IPS-11a (cell line): Measurements from ENCODE around the gene IL21R.
"Not testable (repeated sequence)": the region's sequence is repeated elsewhere in the genome, so short reads cannot be mapped to it uniquely, and the experiment has no call there.

ENCODE experiments used
- H3K4me3 ChIP-seq: one replicate; pipeline ENCODE4 v1.5.1; 2013; ENCODE audit warnings: low read depth, low read length, control low read depth

The IL21R gene

GRCh38 chr16:27400751-27401620 lies 988 bp upstream of the IL21R start:
- H3K4me3 ChIP-seq: no peak overlapping the region

GRCh38 chr16:27402569-27402963 lies 592 bp downstream of the IL21R start:
- H3K4me3 ChIP-seq: no peak overlapping the region

GRCh38 chr16:27402964-27403600 lies 1.1 kb downstream of the IL21R start:
- no peak overlapping the region for H3K4me3 ChIP-seq

DNA sequence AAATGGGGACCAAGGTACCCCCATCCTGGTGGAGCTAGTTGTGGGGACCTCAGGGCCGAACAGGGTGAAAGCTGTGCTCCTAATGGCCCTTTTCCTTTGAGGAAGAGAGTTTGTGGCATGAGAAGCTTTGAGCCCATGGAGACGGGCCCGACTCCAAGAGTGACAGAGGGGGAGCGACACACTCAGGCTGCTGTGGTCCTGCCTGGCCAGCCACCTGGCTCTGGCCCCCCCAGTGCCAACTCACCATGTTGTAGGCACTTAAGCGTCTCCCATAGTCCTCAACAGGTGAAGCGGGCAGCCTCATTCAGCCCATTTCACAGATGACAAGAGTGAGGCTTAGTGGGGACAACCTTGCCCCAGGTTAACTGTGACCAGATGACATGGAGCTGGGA lies 1.6 kb downstream of the IL21R start:
- H3K4me3 ChIP-seq: no peak overlapping the region

GRCh38 chr16:27404163-27404823 lies 2.3 kb downstream of the IL21R start:
- no peak overlapping the region for H3K4me3 ChIP-seq

DNA sequence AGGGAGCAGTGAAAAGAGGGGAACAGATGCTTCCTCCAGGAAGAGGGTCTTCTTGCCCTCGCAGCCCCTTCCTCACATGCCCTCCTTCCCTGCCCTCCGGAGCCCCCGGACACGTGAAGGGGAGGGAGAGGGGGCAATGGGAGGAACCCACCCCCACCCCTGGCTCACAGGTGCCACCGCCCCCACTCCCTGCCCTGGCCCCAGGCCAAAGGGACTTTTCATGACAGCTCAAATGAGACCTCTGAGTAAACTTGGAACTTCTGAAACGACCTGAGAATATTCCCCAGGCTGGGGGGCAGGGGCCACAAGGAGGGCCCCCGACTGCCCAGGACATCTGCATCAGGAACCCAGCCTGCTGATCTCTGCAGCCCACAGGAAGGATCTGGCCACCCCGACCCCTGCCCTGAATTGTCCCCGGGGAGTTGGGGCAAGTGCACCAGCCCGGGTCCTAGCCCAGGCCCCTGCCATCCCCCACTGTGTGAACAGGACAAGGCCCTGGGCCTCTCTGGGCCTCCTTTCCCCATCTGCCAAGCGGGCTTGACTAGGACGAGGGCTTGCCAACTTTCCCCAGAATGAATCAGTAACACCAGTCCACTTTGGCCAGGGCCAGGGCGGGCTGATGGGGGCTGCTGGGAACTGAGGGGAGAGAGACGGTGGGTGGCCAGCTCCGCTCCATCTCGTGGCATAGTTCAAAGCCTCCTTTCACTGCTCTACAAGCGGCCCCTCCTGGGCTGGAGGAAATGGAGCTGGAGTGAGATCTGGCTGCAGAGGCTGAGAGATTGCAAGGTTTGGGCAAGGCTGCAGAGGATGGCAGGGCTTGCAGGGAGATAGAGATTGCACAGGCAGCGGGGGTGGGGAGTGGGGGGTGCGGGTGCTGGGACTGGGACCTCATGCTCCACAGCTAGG lies 3.8 kb downstream of the IL21R start:
- no peak overlapping the region for H3K4me3 ChIP-seq

DNA sequence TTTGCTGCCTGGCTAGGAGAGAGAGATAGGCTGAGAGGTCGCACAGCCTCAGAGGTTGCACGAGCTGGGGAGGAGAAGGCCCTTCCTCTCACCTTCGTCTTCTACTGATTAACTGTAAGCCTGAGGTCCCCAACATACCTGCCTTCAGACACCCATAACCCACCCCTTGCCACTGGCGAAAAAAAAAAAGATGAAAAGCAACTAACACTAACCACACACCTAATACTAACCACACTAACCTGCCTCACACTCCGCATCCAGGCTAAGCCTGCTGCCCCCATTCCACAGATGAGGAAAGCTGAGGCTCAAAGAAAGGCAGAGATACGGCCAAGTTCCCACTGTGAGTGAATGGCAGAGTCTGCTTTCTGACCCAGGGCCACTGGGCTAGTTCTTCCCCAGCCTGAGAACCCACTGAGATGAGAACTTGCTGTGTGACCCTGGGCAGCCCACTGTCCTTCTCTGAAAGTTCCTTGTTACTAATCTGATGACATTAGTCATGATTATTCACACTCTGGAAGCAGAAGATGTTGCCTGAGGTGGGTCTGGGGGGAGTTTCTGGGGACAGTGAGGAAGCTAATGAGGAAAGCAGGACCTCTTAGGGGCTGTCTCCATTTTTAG lies 4.6 kb downstream of the IL21R start:
- no peak overlapping the region for H3K4me3 ChIP-seq

- no peak overlapping the region for H3K4me3 ChIP-seq
Observed at GRCh38 chr16:27407133-27407532, 5.2 kb downstream of the IL21R start.

DNA sequence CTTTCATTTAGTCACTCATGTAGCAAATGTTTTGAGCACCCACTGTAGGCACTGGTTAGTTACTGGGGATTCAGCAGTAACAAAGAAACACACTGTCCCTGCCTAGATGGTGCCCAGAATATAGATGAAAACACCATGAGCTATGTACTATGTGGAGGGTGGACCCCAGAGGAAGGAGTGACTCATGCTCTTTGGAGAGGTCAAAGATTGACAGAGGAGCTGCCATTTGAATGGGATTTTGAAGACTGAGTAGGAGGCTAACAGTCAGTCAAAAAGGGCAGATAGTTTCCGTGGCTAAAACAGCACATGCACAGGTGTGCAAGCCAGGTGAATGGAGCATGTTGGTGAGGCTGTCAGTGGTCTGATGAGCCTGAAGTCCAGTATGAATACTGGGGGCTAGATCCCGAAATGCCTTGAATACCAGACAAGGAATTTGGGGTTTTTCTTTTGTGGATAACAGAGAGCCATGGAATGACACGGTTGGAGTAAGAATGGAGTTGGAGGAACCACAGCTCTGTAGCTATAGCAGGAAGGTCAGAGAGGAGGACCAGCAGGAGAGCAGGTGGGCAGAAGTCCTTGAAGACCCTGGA lies 6.1 kb downstream of the IL21R start:
- H3K4me3 ChIP-seq: no peak overlapping the region

GRCh38 chr16:27408602-27409031 lies 6.6 kb downstream of the IL21R start:
- H3K4me3 ChIP-seq: no peak overlapping the region

GRCh38 chr16:27409958-27410357 lies 8.0 kb downstream of the IL21R start:
- H3K4me3 ChIP-seq: not testable (repeated sequence)

DNA sequence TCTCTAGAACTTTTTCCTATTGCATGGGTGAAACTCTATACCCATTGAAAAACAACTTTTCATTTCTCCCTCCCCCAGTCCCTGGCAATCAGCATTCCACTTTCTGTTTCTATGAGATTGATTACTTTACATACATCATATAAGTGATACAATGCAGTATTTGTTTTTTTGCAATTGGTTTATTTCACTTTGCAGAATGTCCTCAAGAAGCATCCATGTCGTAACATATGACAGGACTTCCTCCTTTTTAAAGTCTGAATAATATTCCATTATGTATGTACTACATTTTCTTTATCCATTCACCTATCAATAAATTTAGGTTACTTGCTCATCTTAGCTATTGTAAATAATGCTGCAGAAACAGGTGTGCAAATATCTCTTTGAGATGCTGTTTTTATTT lies 8.8 kb downstream of the IL21R start:
- H3K4me3 ChIP-seq: no peak overlapping the region

DNA sequence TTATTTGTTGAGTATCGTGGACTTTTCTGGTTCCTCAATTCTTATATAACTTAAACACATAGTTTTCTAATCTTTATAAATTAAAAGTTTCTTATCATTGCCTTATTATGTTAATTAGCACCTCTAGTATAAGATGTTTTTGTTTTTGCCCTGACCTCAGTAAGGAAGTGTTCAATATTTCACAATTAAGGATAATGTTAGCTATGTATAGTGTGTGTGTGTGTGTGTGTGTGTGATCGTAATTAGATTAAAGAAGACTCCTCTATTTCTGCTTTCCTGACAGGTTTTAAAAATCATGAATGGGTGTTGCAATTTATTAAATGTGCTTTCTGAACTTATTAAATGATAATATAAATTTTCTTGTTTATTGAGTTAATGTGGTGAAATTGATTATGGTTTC lies 12.0 kb downstream of the IL21R start:
- no peak overlapping the region for H3K4me3 ChIP-seq

DNA sequence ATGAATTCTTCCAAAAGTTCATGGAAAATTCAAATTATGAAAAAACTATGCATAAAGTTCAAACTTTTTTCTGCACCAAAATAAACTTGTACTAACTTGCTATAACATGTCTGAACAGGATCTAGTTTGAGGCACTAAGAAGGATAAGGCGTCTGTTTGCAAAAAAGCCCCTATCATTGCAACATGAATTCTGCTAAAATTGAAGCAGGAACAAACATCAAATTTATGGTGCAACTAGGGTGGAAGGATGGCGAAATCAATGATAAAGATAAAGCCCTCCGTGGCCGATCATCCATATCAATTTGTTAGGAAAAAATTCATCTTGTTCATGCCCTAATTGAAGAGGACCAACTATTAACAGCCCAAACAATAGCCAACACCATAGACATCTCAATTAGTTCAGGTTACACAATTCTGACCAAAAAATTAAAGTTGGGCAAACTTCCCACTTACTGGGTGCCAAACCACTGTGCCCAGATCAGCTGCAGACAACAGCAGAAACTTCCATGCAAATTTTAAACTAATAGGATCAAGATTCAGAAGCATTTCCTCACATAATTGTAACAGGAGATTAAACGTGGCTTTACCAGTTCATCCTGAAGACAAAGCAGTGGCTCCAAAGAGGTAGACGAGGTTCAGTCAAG lies 12.9 kb downstream of the IL21R start:
- H3K4me3 ChIP-seq: no peak overlapping the region

DNA sequence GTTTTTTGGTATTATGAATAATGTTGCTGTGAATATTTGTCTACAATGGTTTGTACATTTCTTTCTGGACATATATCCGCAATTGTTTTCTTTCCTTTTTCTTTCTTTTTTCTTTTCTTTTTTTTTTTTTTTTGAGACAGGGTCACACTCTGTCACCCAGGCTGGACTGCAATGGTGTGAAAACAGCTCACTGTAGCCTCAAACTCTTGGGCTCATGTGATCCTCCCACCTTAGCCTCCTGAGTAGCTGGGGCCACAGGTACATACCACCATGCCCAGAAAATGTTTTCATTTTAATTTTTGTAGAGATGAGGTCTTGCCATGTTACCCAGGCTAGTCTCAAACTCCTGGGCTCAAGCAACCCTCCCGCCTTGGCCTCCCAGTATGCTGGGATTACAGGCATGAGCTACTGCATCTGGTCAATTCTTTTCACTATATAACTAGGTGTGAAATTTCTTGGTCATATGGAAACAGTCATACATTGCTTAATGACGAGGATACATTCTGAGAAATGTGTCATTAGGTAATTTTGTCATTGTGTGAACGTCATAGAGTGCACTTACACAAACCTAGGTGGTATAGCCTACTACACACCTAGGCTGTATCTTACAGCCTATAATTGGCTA lies 15.2 kb downstream of the IL21R start:
- no peak overlapping the region for H3K4me3 ChIP-seq

- H3K4me3 ChIP-seq: no peak overlapping the region
Observed at GRCh38 chr16:27421961-27422740, 20.2 kb downstream of the IL21R start.

DNA sequence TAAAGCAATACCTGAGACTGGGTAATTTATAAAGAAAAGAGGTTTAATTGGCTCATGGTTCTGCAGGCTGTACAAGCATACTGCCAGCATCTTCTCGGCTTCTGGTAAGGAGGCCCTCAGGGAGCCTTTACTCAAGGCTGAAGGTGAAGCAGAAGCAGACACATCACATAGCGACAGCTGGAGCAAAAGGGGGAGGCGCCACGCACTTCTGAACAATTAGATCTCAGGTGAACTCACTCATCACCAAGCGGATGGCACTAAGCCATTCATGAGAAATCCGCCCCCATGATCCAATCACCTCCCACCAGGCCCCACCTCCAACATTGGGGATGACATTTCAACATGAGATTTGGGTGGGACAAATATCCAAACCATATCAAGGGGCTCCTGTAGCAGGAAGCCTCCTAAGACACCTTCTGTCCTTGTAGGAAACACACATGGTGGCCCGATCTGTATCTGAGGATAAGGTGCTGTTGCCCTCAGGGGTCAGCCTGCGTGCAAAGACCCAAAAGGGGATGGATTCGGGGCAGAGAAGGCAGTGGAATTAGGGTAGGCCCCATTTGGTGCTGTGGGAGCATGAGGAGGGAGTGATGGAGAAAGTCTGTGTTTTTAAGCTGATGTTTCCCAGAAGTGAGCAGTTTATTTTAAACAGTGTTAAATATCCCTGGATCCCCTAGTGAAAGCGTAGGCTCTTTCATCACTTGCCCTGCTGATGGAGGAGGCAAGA lies 23.0 kb downstream of the IL21R start:
- H3K4me3 ChIP-seq: no peak overlapping the region

DNA sequence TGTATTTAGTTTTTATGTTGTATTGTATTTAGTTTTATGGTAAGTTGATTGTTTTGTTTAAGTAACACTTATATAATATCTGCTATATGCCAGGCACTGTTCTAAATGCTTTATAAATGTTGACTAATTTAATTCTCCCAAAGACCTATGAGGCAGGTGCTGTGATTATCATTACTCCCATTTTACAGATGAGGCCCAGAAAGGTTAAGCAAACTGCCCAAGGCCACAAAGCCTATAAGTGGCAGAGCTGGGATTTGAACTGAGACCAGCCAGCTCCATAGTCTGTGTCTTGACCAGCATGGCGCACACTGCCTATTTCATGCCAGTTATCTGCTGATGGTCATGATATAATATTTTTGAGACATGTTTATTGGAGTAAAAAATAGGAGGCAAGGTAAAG lies 24.0 kb downstream of the IL21R start:
- H3K4me3 ChIP-seq: no peak overlapping the region
